Left lung (tissue), 14 donors: Measurements from ENCODE around the gene ATP2B3. TPM values are rescaled to one million over a fixed set of nuclear protein-coding genes. Genes with fewer than 3 reads are reported as not detected.

Experiments used
- ATAC-seq: fragments of 200-7000 bp; cut with Tn5 transposase; one replicate; pipeline ENCODE4 v1.9.1; 2020; ENCODE audit warnings: moderate library complexity
- DNase-seq, 4 donors: peaks; one replicate each; pipeline ENCODE4 v3.0.0-alpha.2; 2013 to 2020
- H3K27ac ChIP-seq, 2 donors: fragments of 200-600 bp; sonication (generic) in 1 of 2; one replicate each; pipeline versions ENCODE4 v1.5.0 to v1.8.0; 2020 to 2021
- H3K27me3 ChIP-seq, 2 donors: fragments of 200-600 bp; sonication (generic) in 1 of 2; one replicate each; pipeline versions ENCODE4 v1.5.0 to v1.8.0; 2020 to 2021
- H3K36me3 ChIP-seq, 2 donors: fragments of 200-600 bp; sonication (generic) in 1 of 2; one replicate each; pipeline versions ENCODE4 v1.5.0 to v1.8.0; 2020 to 2021
- H3K4me1 ChIP-seq, 2 donors: fragments of 200-600 bp; one replicate each; pipeline ENCODE4 v1.8.0; 2021
- H3K4me3 ChIP-seq, 2 donors: fragments of 200-600 bp; sonication (generic) in 1 of 2; one replicate each; pipeline versions ENCODE4 v1.5.0 to v1.8.0; 2020 to 2021; ENCODE audit warnings: mild to moderate bottlenecking in 1 of 2
- H3K9me3 ChIP-seq, 2 donors: fragments of 200-600 bp; sonication (generic) in 1 of 2; one replicate each; pipeline versions ENCODE4 v1.5.0 to v1.8.0; 2020 to 2021
- intact Hi-C, 2 donors: fragments of 100-400 bp; cut with DNase I; formaldehyde crosslinking; loops; one replicate each; pipeline versions ENCODE4 v1.11.2 to v1.14.2; 2022
- long read RNA-seq, 12 donors: library from polyadenylated mRNA in 2 of 12; unstranded in 2 of 12; transcript quantifications; one replicate each; pipeline ENCODE4 v2.0.0 and lab custom pipeline, GENCODE V29; 2019 to 2026
- polyA plus RNA-seq, 6 donors: library from polyadenylated mRNA; unstranded; fragments of 120-200 nt; gene quantifications; one replicate each; pipeline ENCODE4 v1.2.1, GENCODE V29; 2013; ENCODE audit not compliant: insufficient read length in 6 of 6
- total RNA-seq, 2 donors: library from RNA; stranded (reverse); fragmentation: NEBNext Ultra II Directional; extraction: Animal tissue kit (Norgen Biotek cat#: 25700); gene quantifications; one replicate each; pipeline ENCODE4 v1.2.1, GENCODE V29; 2021
- TF ChIP-seq, protein P1 (sequence below), 2 donors: fragments of 200-600 bp; sonication (generic) in 1 of 2; IDR thresholded peaks; one replicate each; pipeline versions ENCODE4 v1.5.0 to v1.8.0; 2021; ENCODE audit warnings: antibody characterized with exemption in 2 of 2
- donor health status: DM: no; HTN: yes; CAD: no.
- donor health status: DM: no; HTN: no; CAD: no.

The ATP2B3 gene
- total RNA-seq, result not detected
- polyA plus RNA-seq, result under 1 TPM; 0.10 to 0.33 (median 0.19) TPM
- long read RNA-seq, donor 1, result 0 reads
- long read RNA-seq, donor 2, result 0 reads
- long read RNA-seq, donor 3, result 0 reads
- long read RNA-seq, donor 4, result 0 reads
- long read RNA-seq, donor 5, result 0 reads
- long read RNA-seq, donor 6, result 0 reads
- long read RNA-seq, donor 7, result 0 reads
- long read RNA-seq, donor 8, result 0 reads
- long read RNA-seq, donor 9, result 0 reads
- long read RNA-seq, donor 10, result 0 reads
- long read RNA-seq, donor 11, result 0 reads
- long read RNA-seq, donor 12, result 0 reads

DNA sequence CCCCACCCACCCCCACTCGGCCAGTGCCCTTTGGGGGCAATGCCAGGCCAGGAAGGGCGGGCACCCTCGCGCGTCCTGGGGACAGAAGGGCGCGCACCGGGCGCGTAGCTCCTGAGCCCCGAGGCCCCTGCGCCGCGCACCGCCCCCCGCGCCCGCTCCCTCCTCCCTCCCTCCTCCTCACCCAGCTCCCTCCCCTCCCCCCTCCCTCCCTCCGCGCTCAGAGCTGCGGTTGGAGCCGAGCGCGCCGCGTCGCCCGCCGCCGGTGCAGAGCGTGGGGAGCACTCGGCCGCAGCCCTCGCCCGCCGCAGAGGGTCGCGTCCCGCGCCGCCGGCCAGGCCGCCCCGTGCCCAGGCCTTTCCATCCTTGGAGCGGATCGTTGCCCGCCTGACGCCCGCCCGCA is at the start of gene ATP2B3:
TSS of gene ATP2B3 (plus strand) at position 220 of the 400 bp plus-strand sequence. CDS start 18,606 bp downstream, outside the sequence.
- ATAC-seq (no peak), DNase-seq (no peak)
- Histone ChIP-seq H3K27me3 (peaks cover 41 to 69% of the 10 kb centered on the region in 2 donors), H3K4me3 (no peak within 1 kb of the TSS), H3K36me3 (no peaks in the 10 kb centered on the region), H3K27ac (no peak within 1 kb of the TSS), H3K9me3 (no peaks in the 10 kb centered on the region), H3K4me1 (no peaks in the 10 kb centered on the region)
- TF ChIP-seq, protein P1, sequence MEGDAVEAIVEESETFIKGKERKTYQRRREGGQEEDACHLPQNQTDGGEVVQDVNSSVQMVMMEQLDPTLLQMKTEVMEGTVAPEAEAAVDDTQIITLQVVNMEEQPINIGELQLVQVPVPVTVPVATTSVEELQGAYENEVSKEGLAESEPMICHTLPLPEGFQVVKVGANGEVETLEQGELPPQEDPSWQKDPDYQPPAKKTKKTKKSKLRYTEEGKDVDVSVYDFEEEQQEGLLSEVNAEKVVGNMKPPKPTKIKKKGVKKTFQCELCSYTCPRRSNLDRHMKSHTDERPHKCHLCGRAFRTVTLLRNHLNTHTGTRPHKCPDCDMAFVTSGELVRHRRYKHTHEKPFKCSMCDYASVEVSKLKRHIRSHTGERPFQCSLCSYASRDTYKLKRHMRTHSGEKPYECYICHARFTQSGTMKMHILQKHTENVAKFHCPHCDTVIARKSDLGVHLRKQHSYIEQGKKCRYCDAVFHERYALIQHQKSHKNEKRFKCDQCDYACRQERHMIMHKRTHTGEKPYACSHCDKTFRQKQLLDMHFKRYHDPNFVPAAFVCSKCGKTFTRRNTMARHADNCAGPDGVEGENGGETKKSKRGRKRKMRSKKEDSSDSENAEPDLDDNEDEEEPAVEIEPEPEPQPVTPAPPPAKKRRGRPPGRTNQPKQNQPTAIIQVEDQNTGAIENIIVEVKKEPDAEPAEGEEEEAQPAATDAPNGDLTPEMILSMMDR (IDR thresholded peaks at IDR 0.05), result no peak
- intact Hi-C loops, result no loop called here

DNA sequence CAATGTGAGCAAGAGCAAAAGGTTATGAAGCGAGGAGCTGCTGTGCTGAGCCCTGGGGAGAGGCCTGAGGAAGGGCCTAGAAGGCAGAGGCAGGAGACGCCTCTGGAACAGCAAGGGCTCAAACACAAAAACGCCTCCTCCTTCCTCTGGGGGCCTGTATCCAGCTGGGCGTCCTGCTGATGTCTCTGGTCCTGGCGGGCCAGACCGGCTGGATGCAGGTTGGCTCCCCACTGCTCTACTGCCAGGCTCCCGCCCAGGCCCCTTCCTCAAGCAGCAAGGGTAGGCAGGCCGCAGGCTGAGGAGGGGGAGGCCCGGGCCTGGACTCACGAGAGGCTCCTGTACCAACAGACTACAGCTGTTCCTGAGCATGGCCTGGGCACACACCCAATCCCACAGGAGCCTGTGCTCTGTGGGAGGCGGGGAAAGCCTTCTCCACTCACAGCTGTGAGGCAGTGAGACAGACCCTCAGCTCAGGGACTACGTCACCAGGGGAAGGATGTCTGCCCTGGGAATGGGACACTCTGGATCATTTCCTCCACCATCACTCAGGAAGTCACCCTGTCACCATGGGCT is 49.3 kb upstream of the ATP2B3 start:
- ATAC-seq, result no peak
- Histone ChIP-seq H3K27ac (no peak overlapping the region), H3K36me3 (peaks cover 0 to 12% of the 10 kb centered on the region in 2 donors), H3K4me3 (no peak overlapping the region), H3K27me3 (no peaks in the 10 kb centered on the region), H3K4me1 (peaks cover 4 to 17% of the 10 kb centered on the region in 2 donors), H3K9me3 (no peaks in the 10 kb centered on the region)
- intact Hi-C loops, result no loop called here
- TF ChIP-seq, protein P1 (IDR thresholded peaks at IDR 0.05), result no peak
- DNase-seq, result no peak

DNA sequence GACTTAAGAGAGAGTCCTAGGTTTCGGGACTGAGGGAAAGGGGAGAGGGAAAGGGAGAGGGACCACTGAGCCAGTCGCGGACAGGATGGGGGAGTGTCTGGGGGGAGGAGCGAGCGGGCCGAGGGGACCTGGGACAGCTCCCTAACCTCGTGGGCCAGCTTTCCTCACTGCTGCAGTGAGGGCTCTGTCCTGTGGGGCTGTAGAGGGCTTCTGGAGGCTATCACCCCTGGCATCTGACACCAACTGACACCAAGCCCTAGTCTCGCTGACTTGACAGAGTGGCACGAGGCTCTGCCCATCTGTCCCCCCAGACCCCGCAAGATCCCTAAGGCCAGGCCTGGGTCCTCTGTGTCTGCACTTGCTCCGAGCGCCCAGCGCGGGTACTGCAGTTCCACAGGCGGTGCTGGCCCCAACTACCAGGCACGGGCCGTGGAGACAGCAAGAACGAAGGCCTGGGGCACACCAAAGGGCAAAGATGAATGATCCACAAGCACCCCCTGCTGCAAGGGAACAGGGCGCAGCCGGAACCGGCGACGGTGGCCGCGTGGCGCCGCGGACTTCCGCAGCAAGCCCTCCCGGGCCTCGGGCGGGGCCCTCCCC is 47.5 kb upstream of the ATP2B3 start:
- DNase-seq, result no peak
- H3K4me3 ChIP-seq, result peak overlapping the region; percentile 45 to 70
- intact Hi-C loops, result no loop called here
- peaks cover 0 to 3% of the 10 kb centered on the region in 2 donors for H3K27me3 ChIP-seq
- H3K27ac ChIP-seq, result peak overlapping the region in 1 of 2 donors; percentile 73
- peaks cover 4 to 21% of the 10 kb centered on the region in 2 donors for H3K4me1 ChIP-seq
- no peaks in the 10 kb centered on the region for H3K9me3 ChIP-seq
- peak; percentile 22 for ATAC-seq
- TF ChIP-seq, protein P1 (IDR thresholded peaks at IDR 0.05), result no peak
- peaks cover 0 to 7% of the 10 kb centered on the region in 2 donors for H3K36me3 ChIP-seq

DNA sequence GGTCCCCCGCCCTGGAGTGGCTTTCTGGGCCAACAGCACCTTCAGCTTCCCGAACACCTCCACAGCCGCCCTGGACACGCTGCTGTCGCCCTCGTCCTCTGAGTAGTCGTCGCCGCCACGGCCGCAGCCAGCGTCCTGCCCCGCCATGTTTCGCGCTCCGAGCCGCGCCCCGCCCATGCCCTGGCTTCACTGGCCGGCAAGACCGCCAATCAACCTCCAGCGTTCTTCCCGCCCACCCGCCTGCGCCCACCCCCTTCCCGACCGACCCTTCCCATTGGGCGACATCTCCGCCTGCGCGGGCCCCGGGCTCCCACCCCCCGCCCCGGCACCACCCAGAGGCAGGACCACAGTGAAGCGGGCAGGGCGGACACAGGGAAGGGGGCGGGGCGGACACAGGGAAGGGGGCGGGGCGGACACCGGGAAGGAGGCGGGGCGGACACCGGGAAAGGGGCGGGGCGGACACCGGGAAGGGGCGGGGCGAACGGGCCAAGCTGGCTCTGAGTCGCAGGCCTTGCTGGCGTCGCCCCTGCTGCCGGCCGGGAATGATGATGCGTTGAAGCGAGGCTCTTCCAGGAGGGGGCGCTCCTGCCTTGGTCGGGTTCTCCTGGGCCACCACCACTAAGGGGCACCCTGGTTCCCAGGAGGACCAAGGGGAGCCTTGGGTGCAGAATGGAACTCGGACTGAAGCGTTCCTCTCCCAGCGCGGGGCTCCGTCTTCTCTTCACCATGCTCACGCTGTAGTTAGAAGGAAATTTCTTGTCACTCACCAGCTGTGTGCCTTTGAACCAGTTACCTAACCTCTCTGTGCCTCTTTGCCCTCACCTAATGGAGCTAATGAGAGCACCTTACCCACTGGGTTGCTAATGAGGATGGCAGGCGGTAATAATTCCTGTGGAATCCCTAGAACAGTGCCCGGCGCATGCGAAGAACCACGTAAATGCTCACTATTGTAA is 46.8 kb upstream of the ATP2B3 start, which contains the start of gene HAUS7:
TSS of gene HAUS7 (minus strand) at position 166 of the 953 bp plus-strand sequence. CDS start at position 147, 19 bp downstream.
- TF ChIP-seq, protein P1 (IDR thresholded peaks at IDR 0.05), result peak; percentile 28 to 67
- intact Hi-C loops, result no loop called here
- peaks cover 7 to 24% of the 10 kb centered on the region in 2 donors for H3K4me1 ChIP-seq
- DNase-seq (peak; percentile 73 to 94 (median 92)), ATAC-seq (peak; percentile 90)
- peak within 1 kb of the TSS; percentile 48 to 73 for H3K27ac ChIP-seq
- H3K36me3 ChIP-seq, result peaks cover 0 to 7% of the 10 kb centered on the region in 2 donors
- peaks cover 0 to 6% of the 10 kb centered on the region in 2 donors for H3K27me3 ChIP-seq
- no peaks in the 10 kb centered on the region for H3K9me3 ChIP-seq
- H3K4me3 ChIP-seq, result peak within 1 kb of the TSS; percentile 45 to 70
